Activated CD8-positive, alpha-beta memory T cell treated with anti-CD3 and anti-CD28 coated beads, Interleukin-2, amount 50 U/mL, for 24 hours (primary cell): ENCODE results near the gene PTGER2.

Experiments used
- DNase-seq: peaks from one replicate; pipeline ENCODE4 v3.0.0-alpha.2; 2020; ENCODE audit errors: extremely low read depth

Gene PTGER2

DNA sequence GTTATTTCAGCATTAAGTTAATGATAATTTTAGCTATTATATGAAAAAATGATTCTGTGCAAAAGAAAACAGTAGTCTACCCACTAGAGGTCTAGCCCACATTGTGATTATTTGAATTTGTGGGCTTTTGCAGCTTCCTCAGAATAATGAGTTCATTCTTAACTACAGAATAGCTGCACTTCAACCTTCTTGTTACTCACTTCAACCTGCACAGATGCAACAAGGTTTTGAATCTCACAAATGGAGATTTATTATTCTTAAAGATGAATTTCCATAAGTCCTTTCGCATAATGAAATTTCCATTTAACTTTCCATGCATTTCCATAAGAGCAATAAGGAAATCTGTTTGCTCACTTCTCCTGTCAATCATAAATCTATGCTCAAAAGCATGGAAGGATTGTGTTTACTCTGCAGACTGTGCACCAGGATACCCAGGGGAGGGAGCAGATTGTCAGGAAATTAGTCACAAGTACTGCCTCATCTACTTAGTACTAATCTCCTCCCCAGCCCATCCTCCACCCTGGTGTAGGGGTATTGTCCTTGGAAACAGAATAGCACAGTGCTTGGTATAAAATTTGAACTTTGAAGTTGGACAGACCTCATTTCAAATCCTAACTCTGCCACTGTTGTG lies 24.1 kb downstream of the PTGER2 start:
- DNase-seq: no peak

- DNase-seq: no peak
These were observed 25.1 kb downstream of the PTGER2 start for GRCh38 chr14:52339262-52339661.

GRCh38 chr14:52342849-52343596 lies 28.9 kb downstream of the PTGER2 start:
- DNase-seq: no peak

GRCh38 chr14:52346778-52347177 lies 32.7 kb downstream of the PTGER2 start:
- DNase-seq: no peak

- DNase-seq: no peak
These were observed 34.2 kb downstream of the PTGER2 start for GRCh38 chr14:52348279-52348678.

GRCh38 chr14:52348776-52349175 lies 34.7 kb downstream of the PTGER2 start:
- no peak for DNase-seq

DNA sequence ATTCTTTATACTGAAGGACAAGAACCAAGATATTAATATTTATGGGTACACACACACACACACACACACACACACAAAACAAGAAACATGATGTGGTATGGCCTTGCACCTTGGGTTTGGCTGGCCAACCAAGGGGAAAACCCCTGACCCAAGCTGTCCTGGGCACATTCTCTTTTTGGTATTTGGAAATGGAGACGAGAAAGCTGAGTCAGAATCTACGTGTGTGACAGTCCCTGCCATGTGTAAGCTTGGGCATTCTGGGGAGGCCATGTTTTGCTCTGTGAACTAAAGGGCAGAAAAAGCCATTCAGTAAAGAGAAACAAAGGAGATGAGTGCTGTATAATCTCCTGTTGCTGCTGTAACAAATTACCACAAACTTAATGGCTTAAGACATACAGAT lies 35.6 kb downstream of the PTGER2 start:
- no peak for DNase-seq

GRCh38 chr14:52350445-52350844 lies 36.3 kb downstream of the PTGER2 start:
- no peak for DNase-seq

DNA sequence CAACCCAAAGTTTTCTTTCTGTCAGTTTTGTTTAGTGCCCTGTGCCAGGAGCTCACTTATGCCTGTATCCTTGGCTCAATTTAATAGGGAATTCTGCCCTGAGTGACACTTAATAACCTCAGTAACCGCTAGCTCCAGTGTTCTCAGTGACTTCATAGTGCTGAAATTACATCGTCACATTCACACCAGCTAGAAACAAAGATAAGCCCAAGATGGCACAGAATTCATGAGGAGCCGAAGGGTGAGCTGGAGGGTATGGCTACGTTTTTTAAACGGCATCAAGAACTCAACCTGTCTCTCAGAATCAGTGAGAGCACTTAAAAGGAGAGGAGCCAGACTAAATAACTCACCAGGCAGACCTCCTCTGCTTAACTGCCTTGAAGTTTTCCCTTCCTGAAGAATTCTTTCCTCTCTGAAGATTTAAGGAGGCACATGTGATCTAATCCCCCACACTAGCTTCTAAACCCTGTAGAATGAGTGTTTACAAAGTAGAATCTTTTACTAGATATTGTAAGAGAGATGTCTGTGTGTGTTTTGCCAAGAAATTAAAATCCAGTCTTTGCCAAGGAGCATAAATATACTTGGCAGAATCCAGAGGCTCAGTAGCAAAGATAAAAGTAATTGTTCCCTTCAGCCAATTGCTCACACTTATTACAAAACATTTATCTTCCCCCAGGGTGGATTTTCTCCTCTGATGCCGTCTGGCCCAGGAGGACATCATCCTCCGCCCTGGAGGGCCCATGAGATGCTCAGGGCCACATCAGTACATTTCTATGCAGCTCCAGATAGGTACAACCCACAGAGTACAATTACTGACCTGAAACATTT lies 37.3 kb downstream of the PTGER2 start:
- DNase-seq: no peak

- DNase-seq: no peak
These were observed 38.0 kb downstream of the PTGER2 start for GRCh38 chr14:52352061-52352491.

- no peak for DNase-seq
These were observed 38.5 kb downstream of the PTGER2 start for GRCh38 chr14:52352569-52352968.

DNA sequence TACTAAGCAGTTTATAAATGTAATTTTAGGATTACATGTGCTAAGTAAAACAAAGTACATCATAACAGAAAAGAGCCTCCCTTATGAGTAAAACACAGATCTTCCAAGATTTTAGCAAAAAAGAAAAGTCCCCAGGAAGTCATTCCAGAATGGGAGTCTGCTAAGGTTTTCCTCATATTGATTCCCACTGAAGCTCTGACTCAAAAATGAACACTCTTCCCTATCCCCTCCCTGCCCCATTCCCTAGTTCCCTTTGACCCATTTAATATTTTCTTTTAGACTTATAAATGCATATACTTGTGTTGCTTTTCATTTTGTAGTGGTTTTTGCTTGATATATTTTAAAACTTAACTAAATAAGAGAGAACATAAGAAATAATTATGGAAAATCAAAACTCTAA lies 40.1 kb downstream of the PTGER2 start:
- DNase-seq: no peak

GRCh38 chr14:52355016-52355431 lies 40.9 kb downstream of the PTGER2 start:
- DNase-seq: no peak

DNA sequence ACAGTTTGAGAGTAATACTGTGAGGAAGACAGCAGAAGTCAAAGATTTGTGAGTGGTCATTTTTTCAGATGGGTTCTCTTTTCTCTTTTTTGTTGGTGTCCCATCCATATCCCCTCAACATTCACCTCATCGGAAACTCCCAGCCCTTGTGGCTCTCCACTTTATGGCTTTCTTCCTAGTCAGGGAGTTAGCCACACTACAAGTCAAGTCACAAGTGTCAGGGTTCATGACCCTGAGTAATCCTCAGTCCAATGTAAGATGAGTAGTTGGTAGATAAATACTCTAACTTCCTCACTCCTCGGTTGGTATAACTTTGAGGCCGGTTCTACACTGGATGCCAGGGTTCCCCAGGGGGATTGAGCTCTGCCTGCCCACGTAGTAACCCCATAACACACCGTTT lies 41.4 kb downstream of the PTGER2 start:
- DNase-seq: no peak

DNA sequence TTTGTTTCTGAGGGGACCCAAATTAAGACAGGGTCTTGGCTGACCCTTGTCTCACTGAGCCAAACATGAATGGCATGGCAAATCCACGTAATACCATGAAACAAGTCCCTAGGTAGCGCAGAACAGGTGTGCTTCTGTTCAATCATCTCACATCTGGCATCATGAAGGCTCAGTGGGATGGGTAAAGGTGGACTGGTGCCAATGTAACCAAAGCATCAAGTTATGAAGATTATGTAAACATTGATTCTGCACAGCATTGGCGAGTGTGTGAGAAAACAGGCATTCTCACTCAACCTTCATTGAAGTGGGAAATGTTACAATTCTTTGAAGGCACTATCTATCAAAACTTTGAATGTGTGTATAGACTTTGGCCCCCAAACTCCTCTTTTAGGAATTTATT lies 41.9 kb downstream of the PTGER2 start:
- DNase-seq: no peak

- DNase-seq: no peak
These were observed 46.7 kb downstream of the PTGER2 start for GRCh38 chr14:52360831-52361230.

GRCh38 chr14:52363041-52363704 lies 49.1 kb downstream of the PTGER2 start:
- DNase-seq: no peak

GRCh38 chr14:52363961-52364360 lies 49.8 kb downstream of the PTGER2 start:
- DNase-seq: no peak

DNA sequence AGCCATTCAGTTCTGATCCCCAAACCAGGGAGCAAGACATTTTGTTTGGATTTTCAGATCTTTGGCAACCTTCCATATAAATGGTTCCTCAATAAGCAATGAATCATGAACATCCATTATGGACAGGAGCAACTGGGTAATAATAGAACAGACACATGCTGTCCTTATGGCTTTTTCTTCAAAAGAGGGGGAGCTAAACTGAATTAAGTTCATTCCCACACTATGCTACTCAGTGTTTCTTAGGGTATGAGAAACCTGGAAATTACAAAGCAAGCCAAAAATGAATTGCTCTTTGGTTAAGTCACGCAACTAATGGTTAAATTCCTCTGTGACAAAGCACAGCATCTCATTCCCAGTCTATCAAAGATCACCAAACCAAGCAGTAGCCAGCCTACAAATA lies 51.0 kb downstream of the PTGER2 start:
- no peak for DNase-seq

DNA sequence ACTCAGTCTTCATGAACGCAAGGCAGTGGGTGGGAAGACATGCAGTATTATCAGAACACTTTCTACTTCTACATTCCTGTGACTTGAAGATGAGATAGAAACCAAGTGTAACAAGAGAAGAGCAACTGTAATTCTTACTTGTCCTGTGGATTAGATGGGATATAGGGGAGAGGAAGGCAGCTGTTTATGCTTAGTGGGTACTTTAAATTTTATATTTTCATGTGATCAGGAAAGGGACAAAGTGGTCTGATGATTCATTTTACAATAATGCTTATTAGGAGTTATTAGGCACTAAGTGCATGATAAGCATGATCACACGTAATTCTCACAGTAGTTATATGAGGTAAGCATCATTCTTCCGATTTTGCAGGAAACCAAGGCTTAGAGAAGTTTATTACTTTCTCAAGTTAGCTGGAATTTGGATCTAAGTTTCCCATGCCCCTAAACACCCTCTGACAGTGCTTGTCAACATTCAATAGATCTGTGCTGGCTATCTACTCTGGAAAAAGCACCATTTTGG lies 52.7 kb downstream of the PTGER2 start:
- DNase-seq: no peak

GRCh38 chr14:52369305-52369801 lies 55.2 kb downstream of the PTGER2 start:
- no peak for DNase-seq
